ENCODE results near the gene CCDC15.

The CCDC15 gene

GRCh38 chr11:125063429-125064043, 109.5 kb downstream of the CCDC15 start:
- in situ Hi-C loops (cut with MboI; ENCODE audit: low sequenced_read_pairs): no loop called here

GRCh38 chr11:125064070-125064469, 110.1 kb downstream of the CCDC15 start:
- in situ Hi-C loops (cut with MboI; ENCODE audit: low sequenced_read_pairs): no loop called here

DNA sequence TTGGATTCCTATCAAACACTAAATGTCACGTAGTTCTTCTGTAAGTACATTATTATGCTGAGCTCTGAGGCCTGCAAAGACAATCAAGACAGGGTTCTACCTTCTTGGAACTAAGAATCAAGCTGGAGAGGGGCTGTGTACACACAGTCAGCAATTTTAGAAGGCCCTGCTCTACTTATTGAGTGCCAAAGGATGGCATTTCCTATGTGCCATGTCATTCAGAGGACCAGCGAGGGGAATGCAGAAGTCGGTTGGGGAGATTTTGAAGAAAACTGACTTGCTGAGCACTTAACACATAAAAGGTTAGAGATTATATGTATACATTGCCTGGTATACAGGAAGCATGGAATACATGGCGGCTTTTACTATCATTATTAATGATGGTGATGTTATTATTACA, 114.4 kb downstream of the CCDC15 start:
- in situ Hi-C loops (cut with MboI; ENCODE audit: low sequenced_read_pairs): no loop called here

GRCh38 chr11:125069008-125069407, 115.0 kb downstream of the CCDC15 start:
- in situ Hi-C loops (cut with MboI; ENCODE audit: low sequenced_read_pairs): no loop called here

GRCh38 chr11:125069796-125070195, 115.8 kb downstream of the CCDC15 start:
- in situ Hi-C loops (cut with MboI; ENCODE audit: low sequenced_read_pairs): no loop called here

- in situ Hi-C loops (cut with MboI; ENCODE audit: low sequenced_read_pairs): no loop called here
These were observed 116.8 kb downstream of the CCDC15 start for GRCh38 chr11:125070699-125071254.

- in situ Hi-C loops (cut with MboI; ENCODE audit: low sequenced_read_pairs): no loop called here
These were observed 117.4 kb downstream of the CCDC15 start for GRCh38 chr11:125071435-125071834.

DNA sequence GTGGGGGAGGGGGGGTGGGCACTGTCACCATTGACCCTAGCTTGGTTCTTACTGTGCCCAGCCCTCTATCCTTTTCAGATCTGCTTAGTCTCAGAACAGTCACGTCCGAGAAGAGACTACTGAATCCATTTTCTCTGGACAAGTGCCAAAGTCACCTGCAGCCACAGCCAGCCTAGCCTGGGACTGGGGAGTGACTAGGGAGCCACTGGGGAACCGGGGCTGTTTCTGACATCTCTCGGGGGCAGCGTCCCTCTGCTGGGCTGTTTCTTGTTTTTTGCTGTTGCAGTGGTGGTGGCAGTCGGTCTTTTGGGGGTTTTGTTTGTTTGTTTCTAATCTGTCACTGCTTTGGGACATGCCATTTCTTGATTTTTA, 117.8 kb downstream of the CCDC15 start:
- in situ Hi-C loops (cut with MboI; ENCODE audit: low sequenced_read_pairs): no loop called here

GRCh38 chr11:125072218-125072960, 118.4 kb downstream of the CCDC15 start:
- in situ Hi-C loops (cut with MboI; ENCODE audit: low sequenced_read_pairs): no loop called here

DNA sequence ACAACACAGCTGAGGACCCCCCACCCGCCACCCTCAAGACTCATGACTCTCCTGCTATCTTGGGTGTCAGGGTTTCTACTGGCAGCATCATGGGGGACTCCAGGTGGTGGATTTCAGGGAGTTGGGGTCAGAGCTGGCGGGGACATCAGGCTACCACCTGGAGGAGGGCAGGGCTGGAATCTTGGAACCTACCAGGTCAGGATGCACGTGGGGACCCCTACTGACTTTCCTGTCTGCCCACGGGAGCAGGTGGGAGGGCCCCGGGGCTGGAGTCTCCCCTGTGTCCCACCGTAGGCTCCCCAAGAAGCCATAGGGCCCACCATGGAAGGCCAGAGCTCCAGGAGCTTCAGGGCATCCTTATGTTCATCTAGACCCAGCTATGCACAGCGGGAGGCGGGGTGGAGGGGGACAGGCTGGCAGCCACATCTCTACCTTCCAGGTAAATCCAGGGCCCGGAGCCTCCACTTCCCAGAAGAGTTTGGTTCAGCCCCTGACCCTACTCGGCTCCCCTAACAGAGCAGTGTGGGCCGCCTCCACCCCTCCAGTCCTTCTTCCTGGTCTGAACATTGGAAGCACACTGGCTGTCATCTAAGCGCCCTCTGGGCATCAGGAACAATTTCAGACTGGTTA, 119.1 kb downstream of the CCDC15 start:
- in situ Hi-C loops (cut with MboI; ENCODE audit: low sequenced_read_pairs): no loop called here

DNA sequence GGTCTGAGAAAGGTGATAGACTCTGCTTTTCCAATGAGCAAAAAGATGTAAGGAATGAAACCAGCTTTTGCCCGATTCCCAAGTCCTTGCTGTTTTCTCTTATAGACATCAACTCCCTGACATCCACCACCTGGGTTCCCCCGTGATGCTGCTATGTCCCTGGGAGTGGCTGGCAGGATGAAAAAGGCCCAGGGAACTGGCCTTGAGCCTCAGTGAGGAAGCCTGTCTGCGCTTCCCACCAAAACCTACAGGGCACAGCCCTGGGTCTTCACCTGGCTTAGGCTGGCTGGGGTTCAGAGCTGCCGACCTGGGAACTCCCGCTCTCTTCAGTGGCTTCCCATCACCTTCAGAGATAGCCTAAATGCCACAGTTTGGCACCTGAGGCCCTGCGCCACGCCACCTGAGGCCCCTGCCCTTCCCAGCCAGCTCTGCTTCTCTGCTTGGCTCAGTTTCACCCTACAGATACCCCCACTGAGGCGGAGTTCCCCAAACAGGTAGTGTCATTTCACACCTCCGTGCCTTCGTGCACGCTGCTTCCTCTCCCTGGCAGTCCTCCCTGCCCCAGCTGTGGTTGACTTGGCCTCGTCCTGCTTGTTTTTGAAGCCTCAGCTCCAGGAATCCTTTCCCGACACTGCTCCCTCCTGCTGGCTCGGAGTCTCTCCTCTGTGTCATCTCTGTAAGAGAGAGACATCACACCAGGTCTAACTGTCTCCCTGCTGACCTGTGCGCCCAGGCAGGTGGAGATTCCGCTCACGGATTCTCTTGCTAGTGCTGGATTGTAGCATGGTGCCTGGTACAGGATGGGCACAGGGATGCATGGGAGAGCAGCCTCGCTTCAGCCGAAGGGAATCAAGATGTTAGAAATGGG, 119.8 kb downstream of the CCDC15 start:
- in situ Hi-C loops (cut with MboI; ENCODE audit: low sequenced_read_pairs): no loop called here

- in situ Hi-C loops (cut with MboI; ENCODE audit: low sequenced_read_pairs): no loop called here
These were observed 120.7 kb downstream of the CCDC15 start for GRCh38 chr11:125074511-125075241.

- in situ Hi-C loops (cut with MboI; ENCODE audit: low sequenced_read_pairs): no loop called here
These were observed 121.2 kb downstream of the CCDC15 start for GRCh38 chr11:125075242-125075625.

- in situ Hi-C loops (cut with MboI; ENCODE audit: low sequenced_read_pairs): no loop called here
These were observed 121.9 kb downstream of the CCDC15 start for GRCh38 chr11:125075900-125076317.

DNA sequence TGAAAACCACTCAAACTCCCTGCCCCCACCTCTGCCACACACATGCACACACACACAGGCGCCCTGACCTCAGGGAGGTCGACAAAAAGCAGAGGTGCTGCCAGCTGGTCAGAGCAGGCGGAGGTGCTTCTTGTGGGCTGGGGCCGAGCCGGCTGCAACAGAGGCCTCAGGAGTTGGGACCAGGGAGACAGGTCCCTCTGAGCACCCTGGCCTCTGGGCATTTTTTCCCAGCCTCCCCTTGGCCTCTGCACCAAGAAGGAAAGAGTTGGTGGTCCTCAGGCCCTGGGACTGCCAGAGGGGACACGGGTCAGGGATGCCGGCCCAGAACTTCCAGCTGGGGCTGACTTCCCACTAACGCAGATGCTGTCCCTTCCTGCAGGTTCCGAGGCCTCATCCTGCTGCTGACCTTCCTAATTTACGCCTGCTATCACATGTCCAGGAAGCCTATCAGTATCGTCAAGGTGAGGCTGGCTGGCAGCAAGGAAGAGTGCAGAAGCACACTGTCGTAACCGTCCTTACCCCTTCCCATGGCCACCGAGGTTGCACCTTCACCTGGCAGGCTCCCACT, 122.5 kb downstream of the CCDC15 start:
- in situ Hi-C loops (cut with MboI; ENCODE audit: low sequenced_read_pairs): no loop called here

DNA sequence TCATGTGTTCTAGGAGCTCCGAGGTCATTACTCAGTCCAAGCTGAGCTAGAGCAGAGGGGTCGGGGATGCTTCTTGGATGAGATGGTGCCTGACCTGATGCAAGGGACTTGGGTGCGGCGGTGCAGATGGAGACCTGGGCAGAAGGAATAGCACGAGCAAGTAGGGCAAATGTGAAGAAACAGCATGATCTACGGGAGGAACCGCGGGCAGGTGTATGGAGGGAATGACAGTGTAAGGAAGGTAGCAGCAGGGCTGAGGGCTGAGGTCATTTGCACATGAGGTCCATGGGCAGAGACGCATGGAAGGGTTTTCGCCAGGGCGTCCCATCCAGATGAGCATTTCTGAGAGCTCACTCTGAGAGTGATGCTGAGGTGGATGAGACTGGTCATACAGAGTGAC, 124.0 kb downstream of the CCDC15 start:
- in situ Hi-C loops (cut with MboI; ENCODE audit: low sequenced_read_pairs): no loop called here

DNA sequence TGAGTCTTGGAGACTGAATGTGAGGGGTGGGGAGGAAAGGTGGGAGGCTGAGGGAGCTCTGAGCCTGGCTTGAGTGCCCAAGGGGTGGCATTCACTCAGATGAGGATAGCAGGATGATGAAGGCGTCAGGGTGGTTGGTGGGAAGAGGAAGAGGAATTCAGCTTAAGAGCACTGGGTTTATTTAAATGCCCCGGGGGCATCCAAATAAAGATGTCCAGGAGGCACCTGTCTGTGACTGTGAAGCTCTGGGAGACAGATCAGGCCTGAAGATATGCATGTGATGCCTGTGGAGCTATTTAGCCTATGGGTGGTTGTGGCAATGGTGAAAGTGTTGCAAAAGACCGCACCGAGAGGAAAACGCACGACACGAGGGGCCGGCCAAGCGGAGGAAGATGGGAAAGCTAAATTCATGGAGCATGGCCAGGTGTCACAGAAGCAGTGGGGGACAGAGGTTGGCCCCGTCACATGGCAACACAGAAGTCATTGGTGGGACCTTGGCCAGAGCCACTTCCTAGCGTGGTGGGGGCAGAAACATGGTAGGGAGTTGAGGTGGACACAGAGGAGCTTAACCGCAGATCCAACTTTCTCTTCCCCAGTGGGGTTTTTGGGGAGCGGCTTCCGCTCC, 124.6 kb downstream of the CCDC15 start:
- in situ Hi-C loops (cut with MboI; ENCODE audit: low sequenced_read_pairs): no loop called here

GRCh38 chr11:125079151-125079877, 125.3 kb downstream of the CCDC15 start:
- in situ Hi-C loops (cut with MboI; ENCODE audit: low sequenced_read_pairs): no loop called here
